Fibroblast of skin of left quadriceps (primary cell): ENCODE data around the gene AMHR2.

Experiments used
- DNase-seq, 2 experiments: peaks; one replicate each; pipeline ENCODE4 v3.0.0-alpha.2; 2013; ENCODE audit warnings: low read depth in 2 of 2

AMHR2 gene

DNA sequence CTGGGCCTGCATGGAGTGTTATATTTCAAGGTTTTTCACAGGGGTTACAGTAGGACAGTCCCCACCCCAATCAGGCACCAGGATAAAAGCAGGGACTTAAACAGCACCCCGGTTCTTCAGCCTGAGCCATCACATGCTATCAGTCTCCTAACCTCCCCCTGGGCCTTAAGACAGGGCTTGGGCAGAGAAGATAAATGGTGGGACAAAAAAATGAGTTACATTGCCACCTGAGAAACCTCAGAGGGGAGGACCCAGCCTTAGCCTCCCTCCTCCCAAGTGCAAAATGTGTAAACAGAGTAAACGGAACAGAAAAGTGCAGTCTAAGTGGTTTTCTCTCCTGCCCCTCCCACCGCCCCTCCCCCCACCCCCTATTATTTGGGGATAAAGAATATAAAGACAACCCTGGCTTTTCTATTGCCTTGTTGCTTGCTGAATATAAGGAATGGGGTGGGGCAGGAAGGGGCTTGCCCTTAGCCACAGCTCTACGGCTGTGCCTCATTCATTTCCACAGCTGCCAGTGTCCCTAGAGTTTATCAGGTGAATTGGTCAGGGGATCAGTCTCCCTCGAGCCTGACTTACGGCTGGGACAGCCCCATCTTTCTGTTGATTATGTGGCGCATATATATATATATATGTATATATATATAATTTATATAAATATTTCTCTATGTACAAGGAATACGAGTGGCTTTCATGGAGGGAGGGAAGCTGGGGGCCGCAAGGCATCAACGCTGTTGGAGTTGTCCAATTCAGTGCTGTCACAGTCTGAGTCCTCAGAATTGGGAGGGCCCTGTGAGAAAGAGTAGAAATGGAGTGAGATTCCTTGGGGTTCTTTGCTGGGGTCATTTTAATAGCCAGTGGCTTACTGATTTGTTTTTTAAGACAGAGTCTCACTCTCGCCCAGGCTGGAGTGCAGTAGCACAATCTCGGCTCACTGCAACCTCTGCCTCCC is 57.1 kb downstream of the AMHR2 start:
- no peak for DNase-seq
